ENCODE measurements around the gene SLC25A31. TPM values are rescaled to one million over a fixed set of nuclear protein-coding genes. Genes with fewer than 3 reads are reported as not detected.
A peak's percentile ranks its signal among the peaks of the same experiment; 100 is the strongest.

The SLC25A31 gene
- not detected in 2 replicates for total RNA-seq (2014; rRNA removed; shearing (Covaris generic))

DNA sequence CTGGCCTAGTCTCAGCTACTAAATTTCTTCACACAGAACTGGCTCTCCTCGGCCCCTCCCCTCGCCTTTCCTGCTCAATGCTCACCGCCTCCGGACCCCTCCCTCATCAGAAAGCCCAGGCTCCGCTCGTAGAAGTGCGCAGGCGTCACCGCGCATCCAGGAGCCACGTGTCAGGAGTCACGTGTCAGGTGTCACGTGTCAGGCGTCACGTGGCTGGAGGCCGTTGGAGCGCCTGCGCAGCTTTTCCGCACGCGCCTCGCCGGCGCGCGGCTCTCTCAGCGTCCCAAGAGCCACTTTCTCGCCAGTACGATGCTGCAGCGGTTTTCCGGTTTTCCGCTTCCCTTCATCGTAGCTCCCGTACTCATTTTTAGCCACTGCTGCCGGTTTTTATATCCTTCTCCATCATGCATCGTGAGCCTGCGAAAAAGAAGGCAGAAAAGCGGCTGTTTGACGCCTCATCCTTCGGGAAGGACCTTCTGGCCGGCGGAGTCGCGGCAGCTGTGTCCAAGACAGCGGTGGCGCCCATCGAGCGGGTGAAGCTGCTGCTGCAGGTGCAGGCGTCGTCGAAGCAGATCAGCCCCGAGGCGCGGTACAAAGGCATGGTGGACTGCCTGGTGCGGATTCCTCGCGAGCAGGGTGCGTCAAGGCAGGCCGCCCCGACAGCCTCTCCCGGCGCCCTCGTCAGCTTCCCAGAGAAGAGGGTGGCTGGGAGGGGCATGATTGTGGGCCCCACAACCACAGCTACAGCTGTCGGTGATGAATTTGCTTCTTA lies at the start of gene SLC25A31:
Gene SLC25A31 (plus strand): TSS at position 259 of the 772 bp plus-strand sequence. CDS start 146 bp downstream, at position 405.
- DNase-seq (ENCODE audit: low read depth): no peak

DNA sequence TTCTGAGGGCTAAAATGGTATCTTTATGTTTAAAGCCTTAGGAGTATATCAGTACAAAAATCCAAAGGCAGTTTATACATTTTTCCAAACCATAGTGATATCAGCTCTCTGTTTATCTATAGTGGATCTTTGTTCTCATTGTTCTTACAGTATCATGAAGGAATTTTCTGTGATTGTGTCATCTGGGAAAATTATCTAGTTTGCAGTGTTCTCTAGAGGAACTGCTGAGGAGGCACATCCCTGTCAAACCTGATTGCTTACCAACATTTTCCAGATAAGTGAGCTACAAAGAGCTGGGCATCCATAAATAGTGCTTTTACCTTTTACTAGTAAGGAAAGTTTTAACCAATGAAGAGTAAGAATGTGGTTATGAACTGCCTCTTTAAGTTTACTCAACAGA lies 44.9 kb upstream of the SLC25A31 start:
- DNase-seq (ENCODE audit: low read depth): peak; percentile 2

DNA sequence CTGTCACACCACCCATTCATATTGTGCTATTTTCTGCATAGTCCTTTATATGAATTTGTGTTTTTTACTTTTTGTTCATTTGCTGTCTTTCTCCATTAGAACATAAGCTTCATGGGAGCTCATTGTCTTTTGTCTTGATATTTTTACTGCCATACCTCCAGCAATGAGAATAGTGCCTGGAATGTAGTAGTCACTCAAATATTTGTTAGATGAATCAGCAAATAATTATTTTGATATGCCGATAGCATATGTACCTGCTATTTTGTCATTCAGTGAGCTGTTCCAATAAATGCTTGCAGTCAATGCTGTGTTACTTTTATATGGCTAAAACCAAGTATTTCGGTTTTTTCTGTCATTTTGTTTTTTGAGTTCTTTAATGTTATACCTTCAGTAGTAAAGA lies 43.5 kb upstream of the SLC25A31 start:
- DNase-seq (ENCODE audit: low read depth): peak; percentile 2

DNA sequence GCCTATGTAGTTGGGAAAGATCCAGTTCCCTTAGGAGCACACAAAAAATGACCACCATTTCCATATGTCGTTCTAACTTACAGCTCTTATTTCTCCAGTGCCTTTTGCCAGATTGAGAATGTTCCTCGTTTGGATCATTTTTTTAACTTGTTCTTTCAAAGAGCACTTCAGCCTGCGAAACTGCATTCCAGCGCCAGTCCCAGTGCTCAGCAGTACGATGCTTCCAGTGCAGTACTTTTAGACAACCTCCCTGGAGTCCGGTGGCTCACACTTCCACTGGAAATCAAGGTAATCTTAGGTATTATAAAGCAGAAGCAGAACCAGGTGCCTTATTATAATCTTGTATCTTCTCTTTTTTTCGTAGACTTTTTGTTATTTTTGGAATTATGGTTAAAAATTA lies 42.6 kb upstream of the SLC25A31 start:
- DNase-seq (ENCODE audit: low read depth): no peak

DNA sequence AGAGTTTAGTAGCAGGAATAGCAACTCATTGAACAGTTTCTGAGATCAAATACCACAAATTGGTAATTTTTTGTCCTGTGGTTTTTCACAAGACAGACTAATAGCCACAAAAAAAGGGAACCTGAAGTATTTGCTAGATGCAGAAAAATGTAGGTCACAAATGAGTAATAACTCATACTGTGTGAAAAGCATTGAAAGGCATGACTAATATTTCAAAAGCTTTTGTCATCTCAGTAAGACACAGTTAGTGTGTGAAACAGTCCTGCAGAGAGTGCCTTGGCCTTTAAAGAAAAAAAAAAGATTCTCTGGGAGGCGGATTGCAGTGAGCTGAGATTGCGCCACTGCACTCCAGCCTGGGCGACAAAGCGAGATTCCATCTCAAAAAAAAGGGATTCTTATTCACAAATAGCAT lies 31.4 kb upstream of the SLC25A31 start:
- DNase-seq (ENCODE audit: low read depth): peak; percentile 34

DNA sequence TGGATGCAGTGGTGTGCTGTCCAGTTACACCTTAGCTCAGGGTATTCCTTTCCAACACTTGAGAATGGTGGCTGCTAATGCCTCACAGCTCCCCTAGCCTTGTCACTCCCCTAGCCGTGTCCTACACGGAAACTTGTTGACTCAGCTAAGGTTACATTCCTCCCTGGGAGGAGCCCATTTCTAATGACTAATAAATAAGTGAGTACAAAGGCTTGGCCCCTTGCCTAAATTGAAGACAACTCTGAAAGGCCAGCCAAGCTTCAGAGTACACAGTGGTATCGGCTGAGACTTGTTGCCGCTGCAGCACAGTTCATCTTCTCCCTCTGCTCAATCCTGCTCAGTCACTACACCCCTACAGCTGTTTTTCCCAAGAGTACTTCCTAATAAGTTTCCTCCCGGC lies 21.2 kb upstream of the SLC25A31 start:
- peak; percentile 27 for DNase-seq (ENCODE audit: low read depth)

DNA sequence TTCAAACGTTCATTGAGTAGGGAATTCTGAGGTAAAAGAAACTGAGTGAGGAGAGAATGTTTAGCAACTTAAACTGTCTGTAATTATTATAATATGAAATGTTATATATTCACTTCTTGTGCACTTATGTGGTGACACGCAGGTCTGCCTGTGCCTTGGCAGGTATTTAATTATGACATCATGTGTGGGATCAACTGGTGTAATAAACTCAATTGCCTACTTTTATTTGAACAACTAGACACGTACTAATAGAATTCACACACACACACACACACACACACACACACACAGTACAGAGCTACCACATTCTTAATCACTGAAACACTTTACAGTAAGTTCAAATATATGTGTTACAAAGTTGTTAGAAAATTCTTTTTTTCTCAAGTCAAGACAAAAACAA lies 20.7 kb upstream of the SLC25A31 start:
- DNase-seq (ENCODE audit: low read depth): no peak

DNA sequence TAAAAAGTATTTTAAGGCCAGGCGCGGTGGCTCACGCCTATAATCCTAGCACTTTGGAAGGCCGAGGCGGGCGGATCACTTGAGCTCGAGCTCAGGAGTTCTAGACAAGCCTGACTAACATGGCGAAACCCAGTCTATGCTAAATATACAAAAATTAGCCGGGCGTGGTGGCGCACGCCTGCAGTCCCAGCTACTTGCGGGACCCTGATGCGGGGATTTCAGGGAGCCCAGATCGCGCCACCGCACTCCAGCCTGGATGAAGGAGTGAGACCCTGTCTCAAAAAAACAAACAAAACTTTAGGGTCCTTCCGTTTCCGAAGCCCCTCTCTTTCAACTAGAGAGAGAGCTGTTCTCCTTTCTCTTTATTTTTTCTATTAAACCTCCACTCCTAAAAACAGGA lies 1.2 kb downstream of the SLC25A31 start:
- DNase-seq (ENCODE audit: low read depth): no peak

DNA sequence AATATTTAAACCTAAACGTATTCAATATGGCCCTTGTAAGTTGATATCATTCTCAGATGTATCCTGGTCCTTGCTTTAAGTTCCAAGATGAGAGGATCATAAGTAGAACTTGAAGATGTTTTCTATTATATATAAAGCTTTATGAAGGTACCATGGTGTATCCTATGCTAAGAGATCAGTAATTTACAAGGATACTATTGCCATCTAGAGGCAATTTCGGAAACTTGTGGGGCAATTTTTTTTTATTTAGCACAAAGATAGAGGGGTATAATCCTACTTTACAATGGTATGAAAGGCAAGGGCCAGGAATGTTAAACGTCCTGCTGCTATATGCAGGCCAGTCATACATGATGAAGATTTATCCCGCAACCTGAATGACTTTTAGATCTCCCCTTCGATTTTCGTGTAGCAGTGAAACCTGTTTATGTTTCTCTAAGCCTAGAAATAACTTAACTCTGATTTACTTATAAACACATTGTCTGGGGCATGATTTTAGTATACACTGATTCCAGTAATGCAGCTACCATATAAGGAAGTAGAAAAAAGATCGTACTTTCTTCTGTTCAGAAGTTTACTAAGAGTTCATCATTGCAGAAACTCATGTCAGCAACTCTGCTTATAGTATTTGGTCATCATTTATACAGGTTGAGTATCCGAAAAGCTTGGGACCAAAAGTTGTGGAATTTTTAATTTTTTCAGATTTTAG lies 2.6 kb downstream of the SLC25A31 start:
- DNase-seq (ENCODE audit: low read depth): no peak

DNA sequence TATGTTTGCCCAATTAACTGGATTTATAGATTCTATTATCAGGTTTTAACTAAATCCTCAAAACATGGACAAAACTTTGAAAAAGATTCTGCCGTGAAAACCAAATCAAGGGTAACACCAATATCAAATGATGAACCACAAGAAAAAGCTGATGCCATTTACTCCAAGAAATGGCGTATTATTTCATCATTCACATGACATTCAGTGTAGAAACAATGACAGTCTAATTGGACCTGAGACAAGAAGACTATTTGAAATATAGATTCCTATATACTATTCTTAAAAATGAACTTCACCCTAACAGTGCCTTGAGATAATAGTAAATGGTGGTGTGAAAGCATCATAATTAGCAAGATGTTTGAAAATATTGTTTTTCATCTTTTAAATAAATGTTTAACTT lies 4.8 kb downstream of the SLC25A31 start:
- DNase-seq (ENCODE audit: low read depth): no peak

DNA sequence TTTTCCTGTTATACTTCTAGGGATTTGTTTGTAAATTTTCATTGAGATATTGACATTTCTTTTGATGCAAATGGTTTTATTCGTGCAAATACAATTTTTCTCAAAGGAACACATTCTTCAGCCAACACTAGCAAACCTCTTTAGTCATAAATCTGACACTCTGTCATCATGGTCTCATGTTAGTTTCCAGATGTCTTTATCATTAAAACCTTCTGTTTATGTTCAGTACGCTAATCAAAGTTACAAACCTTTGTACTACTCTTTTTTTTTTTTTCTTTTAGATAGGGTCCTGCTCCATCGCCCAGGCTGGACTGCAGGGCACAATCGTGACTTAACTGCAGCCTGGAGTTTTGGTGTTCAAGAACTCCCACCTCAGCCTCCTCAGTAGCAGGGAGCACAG lies 7.1 kb downstream of the SLC25A31 start:
- no peak for DNase-seq (ENCODE audit: low read depth)

DNA sequence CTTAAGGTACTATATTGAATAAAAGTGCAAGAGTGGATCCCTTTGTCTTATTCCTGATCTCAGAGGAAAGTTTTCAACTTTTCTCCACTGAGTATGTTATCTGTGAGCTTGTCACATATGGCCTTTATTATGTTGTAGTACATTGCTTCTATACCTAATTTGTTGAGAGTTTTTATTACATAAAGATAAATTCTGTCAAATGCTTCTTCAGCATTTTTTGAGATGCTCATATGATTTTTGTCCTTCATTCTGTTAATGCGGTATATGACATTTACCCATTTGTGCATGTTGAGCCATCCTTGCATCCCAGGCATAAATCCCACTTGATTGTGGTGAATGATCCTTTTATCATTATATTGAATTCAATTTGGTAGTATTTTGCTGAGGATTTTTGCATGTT lies 11.0 kb downstream of the SLC25A31 start:
- DNase-seq (ENCODE audit: low read depth): no peak

DNA sequence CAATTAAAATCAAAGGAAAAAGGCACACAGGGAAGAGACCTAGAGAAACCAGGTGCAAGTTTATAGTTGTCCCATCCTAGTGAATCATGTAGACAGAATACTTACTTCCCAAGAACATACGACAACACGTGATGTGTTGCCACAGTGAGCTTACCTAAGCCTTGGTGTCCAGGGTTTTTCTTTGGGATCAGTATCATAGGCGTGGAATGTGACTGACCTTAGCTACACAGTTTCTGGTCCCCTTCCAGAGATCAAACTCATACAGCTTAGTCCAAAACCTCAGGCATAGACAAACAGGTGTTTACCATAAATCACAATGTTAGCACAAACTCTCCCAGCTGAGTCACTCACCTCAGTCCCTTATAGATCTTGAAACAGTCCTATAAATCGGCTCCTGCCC lies 17.7 kb downstream of the SLC25A31 start:
- no peak for DNase-seq (ENCODE audit: low read depth)

DNA sequence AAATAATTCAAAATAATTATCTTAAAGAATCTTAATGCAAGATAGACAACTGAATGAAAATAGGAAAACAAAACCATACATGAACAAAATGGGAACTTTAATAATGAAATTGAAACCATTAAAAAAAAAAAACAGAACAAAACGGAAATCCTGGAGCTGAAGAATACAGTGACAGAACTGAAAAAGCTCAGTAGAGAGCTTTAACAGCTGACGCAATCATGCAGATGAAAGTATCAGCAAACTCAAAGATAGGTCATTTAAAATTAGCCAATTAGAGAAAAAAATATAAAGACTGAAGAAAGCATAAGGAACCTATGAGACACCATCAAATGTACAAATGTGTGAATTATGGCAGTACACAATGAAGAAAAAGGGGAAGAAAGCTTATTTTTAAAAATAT lies 18.8 kb downstream of the SLC25A31 start:
- DNase-seq (ENCODE audit: low read depth): no peak

DNA sequence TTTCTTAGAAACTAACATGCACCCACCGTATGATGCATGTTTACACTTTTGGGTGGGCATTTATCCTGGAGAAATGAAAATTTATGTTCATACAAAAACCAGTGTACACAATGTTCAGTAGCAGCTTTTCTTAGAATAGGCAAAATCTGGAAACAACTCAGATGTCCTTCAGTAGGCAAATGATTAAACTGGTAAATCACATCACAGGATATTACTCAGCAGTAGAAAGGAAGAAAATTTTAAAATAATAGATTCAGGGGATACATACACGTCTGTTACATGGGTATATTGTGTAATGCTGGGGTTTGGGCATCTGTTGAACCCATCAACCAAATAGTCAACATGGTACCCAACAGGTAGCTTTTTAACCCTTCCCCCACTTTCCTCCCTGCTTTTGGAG lies 26.7 kb downstream of the SLC25A31 start:
- DNase-seq (ENCODE audit: low read depth): no peak

DNA sequence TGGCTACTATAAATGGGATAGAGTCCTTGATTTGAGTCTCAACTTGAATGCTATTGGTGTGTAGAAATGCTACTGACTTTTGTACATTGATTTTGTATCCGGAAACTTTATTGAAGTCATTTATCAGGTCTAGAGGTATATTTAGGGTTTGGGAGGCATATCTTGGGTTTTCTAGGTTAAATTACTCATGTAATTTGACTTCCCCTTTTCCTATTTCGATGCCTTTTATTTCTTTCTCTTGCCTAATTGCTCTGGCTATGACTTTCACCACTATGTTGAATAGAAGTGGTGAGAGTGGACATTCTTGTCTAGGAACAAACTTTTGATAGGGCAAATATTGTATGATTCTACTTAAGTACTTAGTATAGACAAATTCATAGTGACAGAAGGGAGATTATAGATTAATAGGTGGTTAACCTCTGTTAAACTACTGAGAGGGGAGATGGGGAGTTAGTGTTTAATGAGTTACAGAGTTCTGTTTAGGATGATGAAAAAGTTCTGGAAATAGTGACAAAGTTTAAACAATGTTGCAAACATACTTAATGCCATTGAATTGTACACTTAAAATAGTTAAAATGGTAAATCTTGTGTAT lies 29.1 kb downstream of the SLC25A31 start:
- no peak for DNase-seq (ENCODE audit: low read depth)

DNA sequence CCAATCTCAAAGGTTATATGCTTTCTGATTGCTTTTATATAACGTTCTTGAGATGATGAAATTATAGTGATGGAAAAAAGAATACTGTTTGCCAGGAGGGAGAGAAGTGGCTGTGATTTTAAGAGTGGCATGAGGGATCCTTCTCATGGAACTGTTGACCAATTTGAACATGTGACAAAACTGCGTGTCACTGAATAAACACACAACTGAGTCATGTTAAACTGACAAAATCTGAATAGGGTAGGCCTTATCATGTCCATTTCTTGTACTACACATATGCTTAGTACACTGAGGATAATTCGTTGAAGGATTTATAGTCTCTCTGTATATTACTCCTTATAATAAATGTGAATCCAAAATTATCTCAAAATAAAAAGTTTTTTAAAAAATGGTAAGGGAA lies 29.7 kb downstream of the SLC25A31 start:
- no peak for DNase-seq (ENCODE audit: low read depth)

DNA sequence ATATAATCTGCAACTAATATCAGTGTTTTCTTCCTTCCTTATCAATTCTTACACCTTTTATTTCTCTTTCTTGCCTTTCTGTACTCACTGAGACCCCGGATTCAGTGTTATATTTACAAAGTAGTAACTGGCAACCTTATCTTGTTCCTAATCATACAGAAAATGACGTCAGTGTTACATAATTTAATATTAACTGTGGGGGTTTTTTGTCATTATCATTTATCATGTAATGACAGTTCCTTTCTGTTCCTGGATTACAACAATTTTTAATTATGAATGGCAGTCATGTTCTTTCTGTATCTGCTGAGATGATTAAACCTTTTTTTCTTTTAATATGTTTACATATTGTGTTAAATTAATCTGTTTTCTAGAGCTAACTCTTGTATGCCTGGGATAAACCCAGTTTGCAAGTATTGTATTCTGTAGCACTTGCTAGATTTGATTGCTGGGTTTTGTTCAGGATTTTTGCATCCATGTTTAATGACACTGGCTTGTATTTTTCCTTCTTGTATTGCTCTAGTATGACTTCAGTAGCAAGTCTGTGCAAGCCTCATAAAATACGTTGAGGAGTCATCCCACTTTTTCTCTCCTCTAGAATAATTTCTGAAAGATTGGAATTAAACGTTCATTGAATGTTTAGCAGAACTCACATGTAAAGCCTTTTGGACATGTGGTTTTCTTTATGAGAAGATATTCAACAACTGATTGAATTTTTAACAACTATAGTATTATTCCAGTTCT lies 41.5 kb downstream of the SLC25A31 start:
- DNase-seq (ENCODE audit: low read depth): no peak

DNA sequence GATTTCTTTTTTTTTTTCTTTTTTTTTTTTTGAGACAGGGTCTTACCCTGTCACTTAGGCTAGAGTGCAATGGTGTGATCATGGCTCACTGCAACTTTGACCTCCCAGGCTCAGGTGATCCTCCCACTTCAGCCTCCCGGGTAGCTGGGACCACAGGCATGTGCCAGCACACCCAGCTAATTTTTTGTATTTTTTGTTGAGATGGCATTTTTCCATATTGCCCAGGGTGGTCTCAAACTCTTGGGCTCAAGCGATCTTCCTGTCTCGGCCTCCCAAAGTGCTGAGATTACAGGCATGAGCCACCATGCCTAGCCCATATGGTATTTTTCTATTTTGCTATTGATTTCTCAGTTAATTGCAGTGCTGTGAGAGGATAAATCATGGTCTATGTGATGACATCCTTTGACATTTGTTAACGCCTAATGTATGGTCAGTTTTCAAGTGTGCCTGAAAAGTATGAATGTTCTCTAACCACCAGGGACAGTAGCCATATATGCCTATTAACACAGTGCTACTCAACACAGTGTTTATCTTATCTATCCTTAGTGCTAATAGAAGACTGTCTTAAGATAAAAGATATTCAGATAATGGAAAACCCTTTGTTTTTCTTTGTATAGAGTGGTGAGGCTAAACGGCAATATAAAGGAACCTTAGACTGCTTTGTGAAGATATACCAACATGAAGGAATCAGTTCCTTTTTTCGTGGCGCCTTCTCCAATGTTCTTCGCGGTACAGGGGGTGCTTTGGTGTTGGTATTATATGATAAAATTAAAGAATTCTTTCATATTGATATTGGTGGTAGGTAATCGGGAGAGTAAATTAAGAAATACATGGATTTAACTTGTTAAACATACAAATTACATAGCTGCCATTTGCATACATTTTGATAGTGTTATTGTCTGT lies 42.8 kb downstream of the SLC25A31 start:
- DNase-seq (ENCODE audit: low read depth): no peak

DNA sequence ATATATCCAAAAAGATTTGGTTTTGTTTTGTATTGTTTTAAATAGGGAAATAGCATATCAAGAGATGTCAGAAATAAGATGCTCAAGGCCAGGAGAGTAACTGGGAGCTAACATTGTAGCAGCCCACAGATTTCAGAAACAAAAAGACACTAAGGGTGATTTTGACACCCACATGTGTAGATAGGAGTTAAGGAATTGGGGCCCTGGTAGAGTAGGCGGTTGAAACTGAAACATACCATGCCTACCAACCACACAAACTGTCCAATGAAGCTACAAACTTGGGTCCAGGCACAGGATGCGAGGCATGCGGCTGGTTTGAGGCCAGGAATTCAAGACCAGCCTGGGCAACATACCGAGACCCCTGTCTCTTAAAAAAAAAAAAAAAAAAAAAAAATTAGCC lies 45.6 kb downstream of the SLC25A31 start:
- no peak for DNase-seq (ENCODE audit: low read depth)

DNA sequence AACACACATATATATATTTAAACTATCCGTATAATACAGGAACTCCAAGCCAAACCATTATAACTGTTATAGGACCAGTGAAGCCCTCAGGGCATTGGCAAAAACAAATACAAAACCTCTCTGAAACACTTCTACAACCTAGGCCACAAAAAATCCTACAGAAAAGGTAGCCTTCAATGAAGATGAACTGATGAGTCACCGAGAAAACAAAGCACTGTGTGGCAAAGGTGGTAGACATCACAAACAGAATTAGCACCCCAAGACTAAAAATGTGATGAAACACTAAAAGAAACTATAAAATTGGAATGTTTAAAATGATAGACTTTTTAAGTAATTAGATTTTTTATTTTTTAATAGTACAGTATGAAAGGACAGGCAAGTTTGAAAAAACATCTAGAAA lies 46.4 kb downstream of the SLC25A31 start:
- no peak for DNase-seq (ENCODE audit: low read depth)
